B cell (primary cell): ENCODE measurements around the gene INKA2. TPM values are rescaled to one million over a fixed set of nuclear protein-coding genes. Genes with fewer than 3 reads are reported as not detected.

Experiments used
- ATAC-seq: fragments of 200-7000 bp; cut with Tn5 transposase; one replicate; pipeline ENCODE4 v1.10.0; 2021; ENCODE audit warnings: low read depth, mild to moderate bottlenecking, moderate number of reproducible peaks, moderate library complexity
- CTCF ChIA-PET: fragments of 350-600 bp; sonication (Branson Sonifier 250); formaldehyde crosslinking; loops from one replicate; lab custom pipeline; 2021; ENCODE audit warnings: antibody characterized with exemption, inconsistent platforms; lab: Charles Lee
- POLR2A ChIA-PET: fragments of 350-600 bp; sonication (Branson Sonifier 250); formaldehyde crosslinking; loops from one replicate; lab custom pipeline; 2021; ENCODE audit warnings: antibody characterized with exemption; lab: Charles Lee
- DNase-seq: peaks from one replicate; pipeline ENCODE4 v3.0.0; 2013
- H2AFZ ChIP-seq: 2 replicates; pipeline ENCODE4 v1.6.1; 2012; ENCODE audit warnings: mild to moderate bottlenecking, low read depth, low read length; ENCODE audit not compliant: insufficient read depth, poor library complexity, severe bottlenecking
- H3K27ac ChIP-seq, 2 donors: 1 replicate in 1 of 2; 2 replicates in 1 of 2; pipeline ENCODE4 v1.5.1; 2012 to 2013; ENCODE audit warnings: low read length in 2 of 2, mild to moderate bottlenecking in 2 of 2, moderate library complexity in 1 of 2
- H3K27me3 ChIP-seq, 4 experiments: fragments of 200-600 bp in 1 of 4; sonication (generic) in 1 of 4; replicated peaks in 1 of 4; 1 replicate in 2 of 4; 2 replicates in 2 of 4; pipeline versions ENCODE4 v1.6.1 to v1.7.0; 2013 to 2016; ENCODE audit warnings: low read length in 3 of 4, mild to moderate bottlenecking in 2 of 4, mixed read lengths in 1 of 4, moderate library complexity in 1 of 4; ENCODE audit not compliant: insufficient read depth in 4 of 4, control insufficient read depth in 3 of 4; ENCODE audit errors: control extremely low read depth in 1 of 4
- H3K36me3 ChIP-seq, 2 experiments: replicated peaks in 1 of 2; 1 replicate in 1 of 2; 2 replicates in 1 of 2; pipeline versions ENCODE4 v1.6.1 to v1.7.1; 2013; ENCODE audit warnings: low read length in 1 of 2; ENCODE audit not compliant: insufficient read depth in 2 of 2, control insufficient read depth in 1 of 2; ENCODE audit errors: control extremely low read depth in 1 of 2, extremely low read depth in 1 of 2
- H3K4me1 ChIP-seq, 2 donors: fragments of 200-600 bp in 1 of 2; sonication (generic) in 1 of 2; 1 replicate in 1 of 2; 2 replicates in 1 of 2; pipeline versions ENCODE4 v1.5.1 to v1.6.1; 2013 to 2017; ENCODE audit warnings: low read length in 2 of 2; ENCODE audit not compliant: control insufficient read depth in 2 of 2, insufficient read depth in 2 of 2
- H3K4me2 ChIP-seq: replicated peaks from 2 replicates; pipeline ENCODE3; 2012; ENCODE audit warnings: mild to moderate bottlenecking, low read depth, low read length; ENCODE audit not compliant: poor library complexity, severe bottlenecking
- H3K4me3 ChIP-seq, 5 experiments: fragments of 200-600 bp in 1 of 5; sonication (generic) in 1 of 5; 1 replicate in 3 of 5; 2 replicates in 2 of 5; pipeline versions ENCODE4 v1.5.1 to v1.7.0; 2011 to 2016; ENCODE audit warnings: low read length in 4 of 5, mild to moderate bottlenecking in 4 of 5, low read depth in 2 of 5, control low read depth in 1 of 5, moderate library complexity in 1 of 5; ENCODE audit not compliant: insufficient read depth in 1 of 5; ENCODE audit errors: control extremely low read depth in 1 of 5, extremely low read depth in 1 of 5
- H3K79me2 ChIP-seq: fragments of 200-600 bp; sonication (generic); one replicate; pipeline ENCODE4 v1.6.0; 2016; ENCODE audit warnings: low read length; ENCODE audit not compliant: control insufficient read depth, insufficient read depth
- H3K9ac ChIP-seq: fragments of 200-600 bp; sonication (generic); 2 replicates; pipeline ENCODE4 v1.6.1; 2017; ENCODE audit warnings: mild to moderate bottlenecking, low read length, moderate library complexity
- H3K9me3 ChIP-seq, 3 donors: one replicate each; pipeline versions ENCODE4 v1.6.1 to v1.7.1; 2013; ENCODE audit warnings: low read length in 2 of 3; ENCODE audit not compliant: control insufficient read depth in 2 of 3, insufficient read depth in 1 of 3; ENCODE audit errors: control extremely low read depth in 1 of 3
- H4K20me1 ChIP-seq: 2 replicates; pipeline ENCODE4 v1.6.0; 2012; ENCODE audit warnings: mild to moderate bottlenecking, low read length; ENCODE audit not compliant: insufficient read depth, control insufficient read depth, poor library complexity, severe bottlenecking
- H3K27ac Mint-ChIP-seq: one replicate; pipeline ENCODE4 v1.8.0; 2021; ENCODE audit warnings: mixed read lengths
- H3K27me3 Mint-ChIP-seq: one replicate; pipeline ENCODE4 v1.8.0; 2021; ENCODE audit warnings: mixed read lengths
- H3K4me1 Mint-ChIP-seq: one replicate; pipeline ENCODE4 v1.8.0; 2021; ENCODE audit warnings: mixed read lengths
- H3K4me3 Mint-ChIP-seq: one replicate; pipeline ENCODE4 v1.8.0; 2021; ENCODE audit warnings: mixed read lengths
- H3K9me3 Mint-ChIP-seq: one replicate; pipeline ENCODE4 v1.8.0; 2022; ENCODE audit warnings: mixed read lengths; ENCODE audit not compliant: insufficient read depth
- CTCF ChIP-seq: fragments of 200-600 bp; IDR thresholded peaks from one replicate; pipeline ENCODE4 v1.8.0; 2022; ENCODE audit warnings: antibody characterized with exemption, mild to moderate bottlenecking
- EZH2 ChIP-seq: IDR thresholded peaks from 2 replicates; pipeline ENCODE4 v1.6.1; 2012; ENCODE audit warnings: borderline replicate concordance, low read depth, mild to moderate bottlenecking, moderate library complexity, low read length; ENCODE audit not compliant: insufficient read depth, poor library complexity, severe bottlenecking
- WGBS: methylation state at CpG from one replicate; pipeline ENCODE4 v1.1.5; 2013; ENCODE audit warnings: missing lambda C conversion rate; ENCODE audit not compliant: insufficient coverage; 5-methylcytosine and 5-hydroxymethylcytosine counted together
- intact Hi-C: fragments of 100-400 bp; cut with micrococcal nuclease; formaldehyde crosslinking; loops from one replicate; pipeline ENCODE4 v1.10.0; 2022
- polyA plus RNA-seq: library from polyadenylated mRNA; depleted of rRNA; stranded (reverse); fragments of >200 nt; gene quantifications from 2 replicates; pipeline ENCODE4 v1.2.3, GENCODE V29; 2012
- total RNA-seq, 2 donors: library from RNA; stranded (reverse); fragments of 120-200 nt in 1 of 2; gene quantifications; 1 replicate in 1 of 2; 2 replicates in 1 of 2; pipeline versions ENCODE4 v1.2.3 to v1.2.4, GENCODE V29; 2013 to 2022

INKA2 gene
- total and polyA plus RNA-seq, 2 donors (not counting 1 experiment from before 2014, with no cell fraction given) = 0.67 to 6.4 TPM

GRCh38 chr1:111747947-111748346 is 8.8 kb upstream of the INKA2 start:
- Mint-ChIP-seq H3K9me3 (no peaks in the 10 kb centered on the region), H3K27ac (no peak overlapping the region), H3K4me1 (peaks cover 2% of the 10 kb centered on the region), H3K27me3 (no peaks in the 10 kb centered on the region), H3K4me3 (no peak overlapping the region)
- ChIA-PET POLR2A (interaction anchor here (1.1 kb wide), 1 partner anchor 33 kb away, joined by 3 read pairs; no protein-coding TSS in a partner anchor), CTCF (interaction anchor here (0.8 to 7.5 kb wide), 11 partner anchors 10 to 270 kb away, joined by 4 to 97 read pairs (median 8); partner anchors contain the start of gene INKA2)
- Histone ChIP-seq H4K20me1 (no peaks in the 10 kb centered on the region), H3K9ac (no peak overlapping the region), H3K79me2 (peaks cover 3% of the 10 kb centered on the region), H3K36me3 (no peaks in the 10 kb centered on the region), H3K4me2 (no peak overlapping the region), H3K9me3 (no peaks in the 10 kb centered on the region), H3K4me3 (no peak overlapping the region), H3K27me3 (no peaks in the 10 kb centered on the region), H2AFZ (no peak overlapping the region), H3K4me1 (no peaks in the 10 kb centered on the region), H3K27ac (no peak overlapping the region)
- no peak for DNase-seq
- intact Hi-C loops = loop anchor here (1.0 kb wide), 2 partner anchors 33 to 267 kb away; no protein-coding TSS in a partner anchor
- ATAC-seq = no peak
- TF ChIP-seq CTCF (no peak), EZH2 (no peak)
- 86% methylated on average over 4 of the region's 4 CpGs for WGBS

- 22% methylated on average over 2 of the region's 3 CpGs for WGBS
Observed at GRCh38 chr1:111747282-111747734, 8.1 kb upstream of the INKA2 start.

More at GRCh38 chr1:111747282-111747734, 8.1 kb upstream of the INKA2 start:
- Histone ChIP-seq H2AFZ (no peak overlapping the region), H3K4me1 (no peaks in the 10 kb centered on the region), H3K36me3 (no peaks in the 10 kb centered on the region), H3K27ac (no peak overlapping the region), H3K79me2 (peaks cover 3% of the 10 kb centered on the region), H4K20me1 (no peaks in the 10 kb centered on the region), H3K4me3 (no peak overlapping the region), H3K27me3 (peaks cover 0 to 3% (median 0%) of the 10 kb centered on the region in 4 experiments), H3K9ac (no peak overlapping the region), H3K4me2 (no peak overlapping the region), H3K9me3 (no peaks in the 10 kb centered on the region)
- H3K4me1 Mint-ChIP-seq = peaks cover 2% of the 10 kb centered on the region
- H3K27ac Mint-ChIP-seq = no peak overlapping the region
- DNase-seq (peak; percentile 70), ATAC-seq (peak; percentile 68)
- CTCF ChIA-PET = interaction anchor here (0.7 to 7.5 kb wide), 16 partner anchors 9 to 269 kb away, joined by 3 to 97 read pairs (median 4); partner anchors contain the start of gene INKA2
- POLR2A ChIA-PET = interaction anchor here (0.7 to 1.1 kb wide), 2 partner anchors 33 to 230 kb away, joined by 3 read pairs; no protein-coding TSS in a partner anchor
- no peak overlapping the region for H3K4me3 Mint-ChIP-seq
- TF ChIP-seq EZH2 = no peak
- TF ChIP-seq CTCF = peak; percentile 47
- intact Hi-C loops = loop anchor here (1.0 kb wide), 2 partner anchors 32 to 266 kb away; no protein-coding TSS in a partner anchor
- H3K9me3 Mint-ChIP-seq = no peaks in the 10 kb centered on the region
- no peaks in the 10 kb centered on the region for H3K27me3 Mint-ChIP-seq
